Neural crest cell (in vitro differentiated cells): ENCODE results near the gene KCNA3. TPM values are rescaled to one million over a fixed set of nuclear protein-coding genes. Genes with fewer than 3 reads are reported as not detected.

Source experiments
- DNase-seq: peaks from one replicate; pipeline ENCODE4 v3.0.0; 2021; ENCODE audit warnings: low read depth, mixed read lengths, low spot score
- H3K27ac Mint-ChIP-seq: one replicate; pipeline ENCODE4 v1.8.0; 2021; ENCODE audit warnings: mild to moderate bottlenecking, mixed read lengths; ENCODE audit not compliant: unreplicated experiment
- H3K27me3 Mint-ChIP-seq: 2 replicates; pipeline ENCODE4 v1.8.0; 2021; ENCODE audit warnings: low read depth, mild to moderate bottlenecking, mixed read lengths
- H3K36me3 Mint-ChIP-seq: 2 replicates; pipeline ENCODE4 v1.8.0; 2021; ENCODE audit warnings: low read depth, mild to moderate bottlenecking, mixed read lengths
- H3K4me1 Mint-ChIP-seq: 2 replicates; pipeline ENCODE4 v1.8.0; 2021; ENCODE audit warnings: mixed read lengths
- H3K4me3 Mint-ChIP-seq: one replicate; pipeline ENCODE4 v1.8.0; 2021; ENCODE audit warnings: mild to moderate bottlenecking, mixed read lengths
- H3K9me3 Mint-ChIP-seq: 2 replicates; pipeline ENCODE4 v1.8.0; 2021; ENCODE audit warnings: mixed read lengths
- total RNA-seq: library from RNA; stranded (reverse); gene quantifications from 2 replicates; pipeline ENCODE4 v1.2.1, GENCODE V29; 2021
- TF ChIP-seq, protein P1 (sequence below): fragments of 200-600 bp; sonication (generic); conservative IDR thresholded peaks from 2 replicates; pipeline ENCODE4 v1.5.0; 2021; ENCODE audit warnings: antibody characterized with exemption, mild to moderate bottlenecking

Gene KCNA3
- total RNA-seq, 1 donor from 2014 or later: 2.8 TPM

DNA sequence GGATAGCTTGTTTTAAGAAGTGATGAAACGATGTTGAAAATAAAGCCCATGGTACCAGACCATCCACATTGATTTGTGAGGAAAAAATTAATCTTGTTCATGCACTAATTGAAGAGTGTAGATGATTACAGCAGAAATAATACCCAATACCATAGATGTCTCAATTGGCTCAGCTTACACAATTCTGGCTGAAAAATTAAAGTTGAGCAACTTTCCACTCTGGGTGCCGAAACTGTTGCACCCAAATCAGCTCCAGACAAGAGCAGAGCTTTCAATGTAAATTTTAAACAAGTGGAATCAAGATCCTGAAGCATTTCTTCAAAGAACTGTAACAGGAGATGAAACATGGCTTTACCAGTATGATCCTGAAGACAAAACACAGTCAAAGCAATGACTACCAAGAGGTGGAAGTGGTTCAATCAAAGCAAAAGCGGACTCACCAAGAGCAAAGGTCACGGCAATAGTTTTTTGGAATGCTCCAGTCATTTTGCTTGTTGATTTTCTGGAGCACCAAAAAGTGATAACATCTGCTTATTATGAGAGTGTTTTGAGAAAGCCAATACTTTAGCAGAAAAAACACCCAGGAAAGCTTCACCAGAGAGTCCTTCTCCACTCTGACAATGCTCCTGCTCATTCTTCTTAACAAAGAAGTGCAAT, 16.1 kb upstream of the KCNA3 start:
- no peak for DNase-seq
- H3K4me1 Mint-ChIP-seq: no peaks in the 10 kb centered on the region
- peaks cover 24% of the 10 kb centered on the region for H3K27me3 Mint-ChIP-seq
- no peak overlapping the region for H3K4me3 Mint-ChIP-seq
- TF ChIP-seq, protein P1, sequence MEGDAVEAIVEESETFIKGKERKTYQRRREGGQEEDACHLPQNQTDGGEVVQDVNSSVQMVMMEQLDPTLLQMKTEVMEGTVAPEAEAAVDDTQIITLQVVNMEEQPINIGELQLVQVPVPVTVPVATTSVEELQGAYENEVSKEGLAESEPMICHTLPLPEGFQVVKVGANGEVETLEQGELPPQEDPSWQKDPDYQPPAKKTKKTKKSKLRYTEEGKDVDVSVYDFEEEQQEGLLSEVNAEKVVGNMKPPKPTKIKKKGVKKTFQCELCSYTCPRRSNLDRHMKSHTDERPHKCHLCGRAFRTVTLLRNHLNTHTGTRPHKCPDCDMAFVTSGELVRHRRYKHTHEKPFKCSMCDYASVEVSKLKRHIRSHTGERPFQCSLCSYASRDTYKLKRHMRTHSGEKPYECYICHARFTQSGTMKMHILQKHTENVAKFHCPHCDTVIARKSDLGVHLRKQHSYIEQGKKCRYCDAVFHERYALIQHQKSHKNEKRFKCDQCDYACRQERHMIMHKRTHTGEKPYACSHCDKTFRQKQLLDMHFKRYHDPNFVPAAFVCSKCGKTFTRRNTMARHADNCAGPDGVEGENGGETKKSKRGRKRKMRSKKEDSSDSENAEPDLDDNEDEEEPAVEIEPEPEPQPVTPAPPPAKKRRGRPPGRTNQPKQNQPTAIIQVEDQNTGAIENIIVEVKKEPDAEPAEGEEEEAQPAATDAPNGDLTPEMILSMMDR: no peak
- no peaks in the 10 kb centered on the region for H3K9me3 Mint-ChIP-seq
- no peaks in the 10 kb centered on the region for H3K36me3 Mint-ChIP-seq
- no peak overlapping the region for H3K27ac Mint-ChIP-seq

DNA sequence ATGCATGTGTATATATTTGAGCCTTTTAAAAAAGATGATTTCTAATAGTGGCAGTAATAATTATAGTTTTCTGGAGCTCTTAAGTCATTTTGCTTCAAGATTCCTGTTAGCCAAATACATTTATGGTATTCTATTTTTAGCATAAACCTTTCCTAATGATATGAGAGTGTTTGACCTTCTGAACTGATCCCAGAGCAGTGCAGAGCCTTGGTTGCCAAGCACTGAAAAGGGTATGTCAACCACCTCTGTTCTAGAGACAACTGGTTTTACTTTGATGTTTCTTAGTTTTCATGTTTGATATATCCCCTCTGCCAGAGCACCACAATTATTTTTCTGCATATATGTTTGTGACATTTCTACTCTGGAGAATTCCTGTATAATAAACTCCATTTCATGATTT, 15.1 kb upstream of the KCNA3 start:
- TF ChIP-seq, protein P1: no peak
- no peak overlapping the region for H3K4me3 Mint-ChIP-seq
- H3K4me1 Mint-ChIP-seq: no peaks in the 10 kb centered on the region
- no peak for DNase-seq
- no peak overlapping the region for H3K27ac Mint-ChIP-seq
- peaks cover 27% of the 10 kb centered on the region for H3K27me3 Mint-ChIP-seq
- H3K36me3 Mint-ChIP-seq: no peaks in the 10 kb centered on the region
- H3K9me3 Mint-ChIP-seq: no peaks in the 10 kb centered on the region

DNA sequence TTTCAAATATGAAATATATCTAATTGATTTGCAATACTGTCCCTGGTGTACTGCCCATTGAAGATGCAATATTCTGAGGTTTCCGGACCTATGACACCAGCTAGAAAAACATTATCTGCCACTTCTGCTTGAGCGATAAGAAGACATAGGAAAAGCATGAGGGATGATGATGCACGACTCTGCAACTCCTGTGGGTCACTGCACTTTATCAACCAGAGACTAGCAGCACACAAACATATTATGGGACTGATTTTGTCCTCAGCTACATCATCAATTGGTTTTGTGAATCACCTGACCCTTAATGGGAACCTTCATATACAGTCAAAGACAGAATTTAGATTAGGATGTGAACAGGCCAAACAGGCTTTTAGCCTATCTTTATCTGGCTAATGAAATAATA, 13.8 kb upstream of the KCNA3 start:
- Mint-ChIP-seq H3K36me3 (no peaks in the 10 kb centered on the region), H3K4me3 (no peak overlapping the region), H3K27ac (no peak overlapping the region), H3K4me1 (no peaks in the 10 kb centered on the region), H3K9me3 (no peaks in the 10 kb centered on the region), H3K27me3 (peaks cover 39% of the 10 kb centered on the region)
- TF ChIP-seq, protein P1: no peak
- no peak for DNase-seq

DNA sequence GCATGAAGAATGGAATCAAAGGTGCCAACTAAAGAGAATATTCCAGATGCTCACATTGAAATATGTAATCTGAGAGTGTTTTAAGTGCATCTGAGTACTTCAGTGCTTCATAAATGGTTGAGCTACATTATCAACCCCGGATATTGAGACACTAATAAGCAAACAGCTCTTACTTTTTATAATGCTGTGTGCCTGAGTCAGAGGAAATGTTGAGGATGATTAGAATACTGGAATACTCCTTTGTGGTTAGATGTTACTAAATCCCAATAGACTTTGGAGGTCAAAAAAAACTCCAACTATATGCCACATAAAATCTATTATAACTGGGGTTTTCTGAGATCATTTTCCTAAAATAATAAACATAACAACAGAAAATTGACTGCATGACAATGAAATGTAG, 12.5 kb upstream of the KCNA3 start:
- H3K27ac Mint-ChIP-seq: no peak overlapping the region
- H3K4me3 Mint-ChIP-seq: no peak overlapping the region
- DNase-seq: no peak
- peaks cover 39% of the 10 kb centered on the region for H3K27me3 Mint-ChIP-seq
- H3K36me3 Mint-ChIP-seq: no peaks in the 10 kb centered on the region
- no peaks in the 10 kb centered on the region for H3K4me1 Mint-ChIP-seq
- TF ChIP-seq, protein P1: no peak
- H3K9me3 Mint-ChIP-seq: no peaks in the 10 kb centered on the region

DNA sequence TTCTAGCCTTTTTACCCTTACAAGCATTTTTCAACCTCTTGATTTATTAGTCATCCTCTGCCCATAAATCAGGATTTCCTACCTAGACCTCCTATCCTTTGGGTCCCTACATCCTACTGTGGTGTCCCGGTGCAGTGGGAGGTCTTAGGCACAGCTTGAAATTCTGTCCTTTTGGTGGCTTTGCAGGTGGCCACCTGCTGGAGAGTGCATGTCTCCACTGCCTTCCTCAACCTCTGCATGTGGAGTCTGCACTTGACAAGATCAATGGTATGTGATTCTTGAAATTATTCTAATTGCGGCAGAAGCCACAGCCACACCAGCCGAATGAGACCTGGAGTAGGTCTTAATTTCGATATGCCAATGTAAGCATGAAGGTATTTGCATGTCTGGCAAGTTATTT, 11.4 kb upstream of the KCNA3 start:
- no peaks in the 10 kb centered on the region for H3K36me3 Mint-ChIP-seq
- H3K27me3 Mint-ChIP-seq: peaks cover 44% of the 10 kb centered on the region
- no peak overlapping the region for H3K27ac Mint-ChIP-seq
- TF ChIP-seq, protein P1: no peak
- DNase-seq: no peak
- H3K4me1 Mint-ChIP-seq: no peaks in the 10 kb centered on the region
- H3K9me3 Mint-ChIP-seq: no peaks in the 10 kb centered on the region
- H3K4me3 Mint-ChIP-seq: no peak overlapping the region
